ENCODE measurements around the gene BACH2. TPM values are rescaled to one million over a fixed set of nuclear protein-coding genes. Genes with fewer than 3 reads are reported as not detected.

The BACH2 gene
- polyA plus RNA-seq, 2 donors: 0.24 to 0.26 TPM

GRCh38 chr6:90158936-90159335, 137.7 kb downstream of the BACH2 start:
- 63 to 67% methylated on average over 5 of the region's 5 CpGs for WGBS, 2 donors
- Histone ChIP-seq H3K36me3 (ENCODE audit: control insufficient read depth in 2 of 2, insufficient read depth in 2 of 2, low read length in 1 of 2) (no peaks in the 10 kb centered on the region), H3K4me3 (ENCODE audit: low read depth in 1 of 2, low read length in 2 of 2) (no peak overlapping the region), H3K27ac (ENCODE audit: low read depth in 2 of 2, low read length in 1 of 2) (no peak overlapping the region), H3K27me3 (ENCODE audit: control insufficient read depth in 1 of 2, insufficient read depth in 2 of 2, low read length in 2 of 2) (no peaks in the 10 kb centered on the region), H3K4me1 (ENCODE audit: control insufficient read depth in 2 of 2, insufficient read depth in 2 of 2, low read length in 1 of 2) (no peaks in the 10 kb centered on the region), H3K9me3 (ENCODE audit: control insufficient read depth in 2 of 2, insufficient read depth in 1 of 2, low read depth in 1 of 2, low read length in 1 of 2) (no peaks in the 10 kb centered on the region)

GRCh38 chr6:90157441-90157840, 139.2 kb downstream of the BACH2 start:
- Histone ChIP-seq H3K9me3 (ENCODE audit: control insufficient read depth in 2 of 2, insufficient read depth in 1 of 2, low read depth in 1 of 2, low read length in 1 of 2) (no peaks in the 10 kb centered on the region), H3K27ac (ENCODE audit: low read depth in 2 of 2, low read length in 1 of 2) (no peak overlapping the region), H3K4me3 (ENCODE audit: low read depth in 1 of 2, low read length in 2 of 2) (no peak overlapping the region), H3K27me3 (ENCODE audit: control insufficient read depth in 1 of 2, insufficient read depth in 2 of 2, low read length in 2 of 2) (no peaks in the 10 kb centered on the region), H3K36me3 (ENCODE audit: control insufficient read depth in 2 of 2, insufficient read depth in 2 of 2, low read length in 1 of 2) (no peaks in the 10 kb centered on the region), H3K4me1 (ENCODE audit: control insufficient read depth in 2 of 2, insufficient read depth in 2 of 2, low read length in 1 of 2) (no peaks in the 10 kb centered on the region)
- 91 to 92% methylated on average over 7 of the region's 7 CpGs for WGBS, 2 donors

GRCh38 chr6:90156861-90157260, 139.8 kb downstream of the BACH2 start:
- Histone ChIP-seq H3K9me3 (ENCODE audit: control insufficient read depth in 2 of 2, insufficient read depth in 1 of 2, low read depth in 1 of 2, low read length in 1 of 2) (no peaks in the 10 kb centered on the region), H3K4me1 (ENCODE audit: control insufficient read depth in 2 of 2, insufficient read depth in 2 of 2, low read length in 1 of 2) (no peaks in the 10 kb centered on the region), H3K36me3 (ENCODE audit: control insufficient read depth in 2 of 2, insufficient read depth in 2 of 2, low read length in 1 of 2) (no peaks in the 10 kb centered on the region), H3K27ac (ENCODE audit: low read depth in 2 of 2, low read length in 1 of 2) (no peak overlapping the region), H3K27me3 (ENCODE audit: control insufficient read depth in 1 of 2, insufficient read depth in 2 of 2, low read length in 2 of 2) (no peaks in the 10 kb centered on the region), H3K4me3 (ENCODE audit: low read depth in 1 of 2, low read length in 2 of 2) (no peak overlapping the region)
- 57 to 72% methylated on average over 5 of the region's 5 CpGs for WGBS, 2 donors

- H3K27me3 ChIP-seq (ENCODE audit: control insufficient read depth in 1 of 2, insufficient read depth in 2 of 2, low read length in 2 of 2): no peaks in the 10 kb centered on the region
- no peak overlapping the region for H3K4me3 ChIP-seq (ENCODE audit: low read depth in 1 of 2, low read length in 2 of 2)
- no peaks in the 10 kb centered on the region for H3K36me3 ChIP-seq (ENCODE audit: control insufficient read depth in 2 of 2, insufficient read depth in 2 of 2, low read length in 1 of 2)
- no peak overlapping the region for H3K27ac ChIP-seq (ENCODE audit: low read depth in 2 of 2, low read length in 1 of 2)
- WGBS, 2 donors: 78 to 85% methylated on average over 8 of the region's 8 CpGs
- H3K4me1 ChIP-seq (ENCODE audit: control insufficient read depth in 2 of 2, insufficient read depth in 2 of 2, low read length in 1 of 2): no peaks in the 10 kb centered on the region
- no peaks in the 10 kb centered on the region for H3K9me3 ChIP-seq (ENCODE audit: control insufficient read depth in 2 of 2, insufficient read depth in 1 of 2, low read depth in 1 of 2, low read length in 1 of 2)
Measured at GRCh38 chr6:90154755-90155470, 141.7 kb downstream of the BACH2 start.

GRCh38 chr6:90151576-90152422, 144.8 kb downstream of the BACH2 start:
- WGBS, 2 donors: 64 to 67% methylated on average over 4 of the region's 4 CpGs
- Histone ChIP-seq H3K27ac (ENCODE audit: low read depth in 2 of 2, low read length in 1 of 2) (no peak overlapping the region), H3K4me3 (ENCODE audit: low read depth in 1 of 2, low read length in 2 of 2) (no peak overlapping the region), H3K9me3 (ENCODE audit: control insufficient read depth in 2 of 2, insufficient read depth in 1 of 2, low read depth in 1 of 2, low read length in 1 of 2) (no peaks in the 10 kb centered on the region), H3K36me3 (ENCODE audit: control insufficient read depth in 2 of 2, insufficient read depth in 2 of 2, low read length in 1 of 2) (no peaks in the 10 kb centered on the region), H3K4me1 (ENCODE audit: control insufficient read depth in 2 of 2, insufficient read depth in 2 of 2, low read length in 1 of 2) (no peaks in the 10 kb centered on the region), H3K27me3 (ENCODE audit: control insufficient read depth in 1 of 2, insufficient read depth in 2 of 2, low read length in 2 of 2) (no peaks in the 10 kb centered on the region)

- no peak overlapping the region for H3K4me3 ChIP-seq (ENCODE audit: low read depth in 1 of 2, low read length in 2 of 2)
- no peak overlapping the region for H3K27ac ChIP-seq (ENCODE audit: low read depth in 2 of 2, low read length in 1 of 2)
Measured at GRCh38 chr6:90149280-90149679, 147.4 kb downstream of the BACH2 start.

GRCh38 chr6:90148867-90149266, 147.8 kb downstream of the BACH2 start:
- Histone ChIP-seq H3K4me1 (ENCODE audit: control insufficient read depth in 2 of 2, insufficient read depth in 2 of 2, low read length in 1 of 2) (no peaks in the 10 kb centered on the region), H3K27me3 (ENCODE audit: control insufficient read depth in 1 of 2, insufficient read depth in 2 of 2, low read length in 2 of 2) (no peaks in the 10 kb centered on the region), H3K27ac (ENCODE audit: low read depth in 2 of 2, low read length in 1 of 2) (no peak overlapping the region), H3K4me3 (ENCODE audit: low read depth in 1 of 2, low read length in 2 of 2) (no peak overlapping the region), H3K9me3 (ENCODE audit: control insufficient read depth in 2 of 2, insufficient read depth in 1 of 2, low read depth in 1 of 2, low read length in 1 of 2) (no peaks in the 10 kb centered on the region), H3K36me3 (ENCODE audit: control insufficient read depth in 2 of 2, insufficient read depth in 2 of 2, low read length in 1 of 2) (no peaks in the 10 kb centered on the region)
- WGBS, 2 donors: 86 to 91% methylated on average over 5 of the region's 5 CpGs

More at GRCh38 chr6:90149280-90149679, 147.4 kb downstream of the BACH2 start:
- H3K4me1 ChIP-seq (ENCODE audit: control insufficient read depth in 2 of 2, insufficient read depth in 2 of 2, low read length in 1 of 2): no peaks in the 10 kb centered on the region
- H3K36me3 ChIP-seq (ENCODE audit: control insufficient read depth in 2 of 2, insufficient read depth in 2 of 2, low read length in 1 of 2): no peaks in the 10 kb centered on the region
- H3K27me3 ChIP-seq (ENCODE audit: control insufficient read depth in 1 of 2, insufficient read depth in 2 of 2, low read length in 2 of 2): no peaks in the 10 kb centered on the region
- H3K9me3 ChIP-seq (ENCODE audit: control insufficient read depth in 2 of 2, insufficient read depth in 1 of 2, low read depth in 1 of 2, low read length in 1 of 2): no peaks in the 10 kb centered on the region
- 61 to 83% methylated on average over 3 of the region's 3 CpGs for WGBS, 2 donors

- WGBS, 2 donors: 91 to 93% methylated on average over 13 of the region's 13 CpGs
- no peaks in the 10 kb centered on the region for H3K4me1 ChIP-seq (ENCODE audit: control insufficient read depth in 2 of 2, insufficient read depth in 2 of 2, low read length in 1 of 2)
- H3K36me3 ChIP-seq (ENCODE audit: control insufficient read depth in 2 of 2, insufficient read depth in 2 of 2, low read length in 1 of 2): no peaks in the 10 kb centered on the region
- no peaks in the 10 kb centered on the region for H3K27me3 ChIP-seq (ENCODE audit: control insufficient read depth in 1 of 2, insufficient read depth in 2 of 2, low read length in 2 of 2)
- no peak overlapping the region for H3K4me3 ChIP-seq (ENCODE audit: low read depth in 1 of 2, low read length in 2 of 2)
- H3K27ac ChIP-seq (ENCODE audit: low read depth in 2 of 2, low read length in 1 of 2): no peak overlapping the region
- H3K9me3 ChIP-seq (ENCODE audit: control insufficient read depth in 2 of 2, insufficient read depth in 1 of 2, low read depth in 1 of 2, low read length in 1 of 2): no peaks in the 10 kb centered on the region
Measured at GRCh38 chr6:90146921-90147649, 149.6 kb downstream of the BACH2 start.

- H3K4me1 ChIP-seq (ENCODE audit: control insufficient read depth in 2 of 2, insufficient read depth in 2 of 2, low read length in 1 of 2): no peaks in the 10 kb centered on the region
- no peaks in the 10 kb centered on the region for H3K36me3 ChIP-seq (ENCODE audit: control insufficient read depth in 2 of 2, insufficient read depth in 2 of 2, low read length in 1 of 2)
- H3K27ac ChIP-seq (ENCODE audit: low read depth in 2 of 2, low read length in 1 of 2): no peak overlapping the region
- 91 to 92% methylated on average over 4 of the region's 4 CpGs for WGBS, 2 donors
- no peaks in the 10 kb centered on the region for H3K9me3 ChIP-seq (ENCODE audit: control insufficient read depth in 2 of 2, insufficient read depth in 1 of 2, low read depth in 1 of 2, low read length in 1 of 2)
- H3K27me3 ChIP-seq (ENCODE audit: control insufficient read depth in 1 of 2, insufficient read depth in 2 of 2, low read length in 2 of 2): no peaks in the 10 kb centered on the region
- H3K4me3 ChIP-seq (ENCODE audit: low read depth in 1 of 2, low read length in 2 of 2): no peak overlapping the region
Measured at GRCh38 chr6:90146024-90146423, 150.6 kb downstream of the BACH2 start.

Measured in esophagus (tissue), 2 donors.